ENCODE results near the gene SEC22A. TPM values are rescaled to one million over a fixed set of nuclear protein-coding genes. Genes with fewer than 3 reads are reported as not detected.
"Not testable (repeated sequence)": the region's sequence is repeated elsewhere in the genome, so short reads cannot be mapped to it uniquely, and the experiment has no call there.

SEC22A gene
- total RNA-seq, 1 donor from 2014 or later, result 15.9 TPM

DNA sequence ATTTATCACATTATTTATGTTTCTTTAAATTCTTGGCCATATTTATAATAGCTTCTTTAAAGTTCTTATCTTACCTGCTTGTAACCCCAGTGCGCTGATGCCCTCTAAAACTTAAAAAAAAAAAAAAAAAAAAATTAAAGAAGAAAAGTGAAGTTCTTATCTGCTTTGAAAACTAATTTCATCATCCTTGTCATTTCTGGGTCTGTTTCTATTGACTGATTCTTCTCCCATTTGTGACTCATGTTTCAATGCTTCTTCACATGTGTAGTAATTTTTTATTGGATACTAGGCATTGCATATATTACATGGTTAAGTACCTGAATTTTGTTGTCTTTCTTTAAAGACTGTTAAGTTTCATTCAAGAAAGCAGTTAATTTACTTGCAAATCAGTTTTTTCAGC lies 3.4 kb upstream of the SEC22A start:
- no peak overlapping the region for H3K27ac Mint-ChIP-seq
- peaks cover 8% of the 10 kb centered on the region for H3K36me3 Mint-ChIP-seq (ENCODE audit: low read depth)
- ChIA-PET POLR2A (interaction anchor here (0.6 to 0.7 kb wide), 2 partner anchors 498 to 812 kb away, joined by 3 read pairs; no protein-coding TSS in a partner anchor), CTCF (no interaction called here)
- intact Hi-C loops (cut with micrococcal nuclease), result no loop called here
- peaks cover 3% of the 10 kb centered on the region for H3K9me3 Mint-ChIP-seq
- TF ChIP-seq, protein P1, sequence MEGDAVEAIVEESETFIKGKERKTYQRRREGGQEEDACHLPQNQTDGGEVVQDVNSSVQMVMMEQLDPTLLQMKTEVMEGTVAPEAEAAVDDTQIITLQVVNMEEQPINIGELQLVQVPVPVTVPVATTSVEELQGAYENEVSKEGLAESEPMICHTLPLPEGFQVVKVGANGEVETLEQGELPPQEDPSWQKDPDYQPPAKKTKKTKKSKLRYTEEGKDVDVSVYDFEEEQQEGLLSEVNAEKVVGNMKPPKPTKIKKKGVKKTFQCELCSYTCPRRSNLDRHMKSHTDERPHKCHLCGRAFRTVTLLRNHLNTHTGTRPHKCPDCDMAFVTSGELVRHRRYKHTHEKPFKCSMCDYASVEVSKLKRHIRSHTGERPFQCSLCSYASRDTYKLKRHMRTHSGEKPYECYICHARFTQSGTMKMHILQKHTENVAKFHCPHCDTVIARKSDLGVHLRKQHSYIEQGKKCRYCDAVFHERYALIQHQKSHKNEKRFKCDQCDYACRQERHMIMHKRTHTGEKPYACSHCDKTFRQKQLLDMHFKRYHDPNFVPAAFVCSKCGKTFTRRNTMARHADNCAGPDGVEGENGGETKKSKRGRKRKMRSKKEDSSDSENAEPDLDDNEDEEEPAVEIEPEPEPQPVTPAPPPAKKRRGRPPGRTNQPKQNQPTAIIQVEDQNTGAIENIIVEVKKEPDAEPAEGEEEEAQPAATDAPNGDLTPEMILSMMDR (IDR thresholded peaks at IDR 0.05), result no peak
- ATAC-seq (ENCODE audit: low read depth) (no peak), DNase-seq (no peak)
- H3K4me1 Mint-ChIP-seq, result peaks cover 16% of the 10 kb centered on the region
- no peak overlapping the region for H3K4me3 Mint-ChIP-seq
- peaks cover 1% of the 10 kb centered on the region for H3K27me3 Mint-ChIP-seq

- Mint-ChIP-seq H3K27me3 (peaks cover 1% of the 10 kb centered on the region), H3K36me3 (ENCODE audit: low read depth) (peaks cover 8% of the 10 kb centered on the region), H3K9me3 (peaks cover 3% of the 10 kb centered on the region), H3K4me1 (peaks cover 16% of the 10 kb centered on the region), H3K4me3 (peak overlapping the region; percentile 96), H3K27ac (peak overlapping the region; percentile 97)
- CTCF ChIA-PET, result no interaction called here
- intact Hi-C loops (cut with micrococcal nuclease), result loop anchor here (1.0 to 5.0 kb wide), 10 partner anchors 89 to 1655 kb away; partner anchors contain the start of genes DTX3L, GOLGB1, HACD2 and HCLS1
- TF ChIP-seq, protein P1 (IDR thresholded peaks at IDR 0.05), result no peak
- DNase-seq (no peak), ATAC-seq (ENCODE audit: low read depth) (no peak)
- POLR2A ChIA-PET, result interaction anchor here (0.9 to 1.8 kb wide), 8 partner anchors 10 to 1655 kb away, joined by 3 to 5 read pairs (median 4); partner anchors contain the start of genes FAM162A, HCLS1, HSPBAP1 and POLQ
Measured at GRCh38 chr3:123201223-123201556, 553 bp upstream of the SEC22A start.

DNA sequence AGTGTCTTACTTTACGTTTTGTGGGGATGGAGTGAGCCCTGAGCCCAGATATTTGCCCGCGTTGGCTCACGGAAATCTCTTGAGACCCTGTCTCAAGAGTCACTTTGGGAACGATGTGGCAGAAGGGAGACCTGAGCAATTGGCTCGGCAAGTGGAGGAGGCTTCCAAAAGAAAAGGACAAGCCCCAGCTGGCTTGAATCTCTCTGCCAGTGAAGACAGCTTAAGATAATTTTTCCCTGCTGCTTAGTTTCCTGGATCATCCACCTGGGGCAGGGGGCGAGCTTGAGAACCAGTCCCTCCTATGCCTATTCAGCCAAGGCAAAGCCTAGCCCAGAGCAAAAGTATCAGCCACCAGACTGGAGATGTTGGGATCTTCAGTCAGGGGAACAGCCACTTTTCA lies 708 bp downstream of the SEC22A start:
- intact Hi-C loops (cut with micrococcal nuclease), result loop anchor here (2.0 to 5.0 kb wide), 7 partner anchors 90 to 1540 kb away; partner anchors contain the start of genes DTX3L, HCLS1, KPNA1 and PARP9
- H3K4me3 Mint-ChIP-seq, result peak overlapping the region; percentile 96
- H3K4me1 Mint-ChIP-seq, result peaks cover 16% of the 10 kb centered on the region
- peaks cover 11% of the 10 kb centered on the region for H3K36me3 Mint-ChIP-seq (ENCODE audit: low read depth)
- ATAC-seq (ENCODE audit: low read depth) (no peak), DNase-seq (no peak)
- TF ChIP-seq, protein P1 (IDR thresholded peaks at IDR 0.05), result no peak
- ChIA-PET POLR2A (interaction anchor here (1.3 to 1.8 kb wide), 4 partner anchors 786 to 1657 kb away, joined by 3 to 5 read pairs (median 4); partner anchors contain the start of genes FAM162A, HCLS1 and POLQ), CTCF (interaction anchor here (0.9 kb wide), 1 partner anchor 79 kb away, joined by 4 read pairs; no protein-coding TSS in a partner anchor)
- H3K27me3 Mint-ChIP-seq, result no peaks in the 10 kb centered on the region
- H3K27ac Mint-ChIP-seq, result peak overlapping the region; percentile 97
- peaks cover 3% of the 10 kb centered on the region for H3K9me3 Mint-ChIP-seq

- intact Hi-C loops (cut with micrococcal nuclease), result no loop called here
- no peak for DNase-seq
- TF ChIP-seq, protein P1 (IDR thresholded peaks at IDR 0.05), result no peak
- Mint-ChIP-seq H3K4me3 (no peak overlapping the region), H3K36me3 (ENCODE audit: low read depth) (peaks cover 49% of the 10 kb centered on the region), H3K27me3 (no peaks in the 10 kb centered on the region), H3K27ac (no peak overlapping the region), H3K9me3 (no peaks in the 10 kb centered on the region), H3K4me1 (peaks cover 3% of the 10 kb centered on the region)
- POLR2A ChIA-PET, result no interaction called here
- CTCF ChIA-PET, result no interaction called here
- no peak for ATAC-seq (ENCODE audit: low read depth)
Measured at GRCh38 chr3:123218990-123219389, 17.2 kb downstream of the SEC22A start.

DNA sequence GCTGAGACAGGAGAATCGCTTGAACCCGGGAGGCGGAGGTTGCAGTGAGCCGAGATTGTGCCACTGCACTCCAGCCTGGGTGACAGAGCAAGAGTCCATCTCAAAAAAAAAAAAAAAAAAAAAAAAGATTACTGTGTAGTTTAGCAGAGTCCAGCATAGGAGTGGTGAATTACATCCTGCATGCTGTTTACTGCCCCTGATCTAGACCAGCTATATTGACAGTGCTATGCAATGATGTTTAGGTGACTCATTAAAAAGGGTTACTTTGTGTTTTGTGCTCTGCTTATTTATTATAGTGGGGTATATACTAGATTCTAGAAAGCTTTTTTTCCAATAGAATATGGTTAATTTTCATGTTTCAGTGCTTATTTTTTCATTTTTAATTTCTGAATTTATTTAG lies 19.6 kb downstream of the SEC22A start:
- DNase-seq; H3K4me3 Mint-ChIP-seq; H3K4me1 Mint-ChIP-seq; H3K27me3 Mint-ChIP-seq; H3K9me3 Mint-ChIP-seq; intact Hi-C loops (cut with micrococcal nuclease); POLR2A ChIA-PET; ATAC-seq (ENCODE audit: low read depth); H3K27ac Mint-ChIP-seq; CTCF ChIA-PET: not testable (repeated sequence)
- H3K36me3 Mint-ChIP-seq (ENCODE audit: low read depth), result peaks cover 45% of the 10 kb centered on the region

DNA sequence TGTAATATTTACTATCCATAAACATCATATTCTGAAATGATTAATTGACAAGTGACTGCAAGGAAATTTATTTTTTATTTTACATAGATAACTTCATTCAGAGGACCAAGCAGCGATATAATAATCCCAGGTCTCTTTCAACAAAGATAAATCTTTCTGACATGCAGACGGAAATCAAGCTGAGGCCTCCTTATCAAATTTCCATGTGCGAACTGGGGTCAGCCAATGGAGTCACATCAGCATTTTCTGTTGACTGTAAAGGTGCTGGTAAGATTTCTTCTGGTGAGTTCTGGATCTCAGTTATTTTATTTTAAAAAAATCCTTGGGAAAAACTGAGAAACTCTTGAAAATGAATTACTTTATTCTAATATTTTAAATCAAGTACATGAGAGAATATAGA lies 23.3 kb downstream of the SEC22A start:
- no peak overlapping the region for H3K4me3 Mint-ChIP-seq
- ChIA-PET POLR2A (no interaction called here), CTCF (no interaction called here)
- H3K27me3 Mint-ChIP-seq, result no peaks in the 10 kb centered on the region
- peaks cover 10% of the 10 kb centered on the region for H3K9me3 Mint-ChIP-seq
- no peaks in the 10 kb centered on the region for H3K4me1 Mint-ChIP-seq
- peaks cover 55% of the 10 kb centered on the region for H3K36me3 Mint-ChIP-seq (ENCODE audit: low read depth)
- intact Hi-C loops (cut with micrococcal nuclease), result no loop called here
- ATAC-seq (ENCODE audit: low read depth) (no peak), DNase-seq (no peak)
- TF ChIP-seq, protein P1 (IDR thresholded peaks at IDR 0.05), result no peak
- H3K27ac Mint-ChIP-seq, result no peak overlapping the region
